ENCODE data around the gene APOL6. TPM values are rescaled to one million over a fixed set of nuclear protein-coding genes. Genes with fewer than 3 reads are reported as not detected.

Gene APOL6
- total RNA-seq, 4 donors from 2014 or later: 4.6 to 39.7 (median 27.5) TPM

DNA sequence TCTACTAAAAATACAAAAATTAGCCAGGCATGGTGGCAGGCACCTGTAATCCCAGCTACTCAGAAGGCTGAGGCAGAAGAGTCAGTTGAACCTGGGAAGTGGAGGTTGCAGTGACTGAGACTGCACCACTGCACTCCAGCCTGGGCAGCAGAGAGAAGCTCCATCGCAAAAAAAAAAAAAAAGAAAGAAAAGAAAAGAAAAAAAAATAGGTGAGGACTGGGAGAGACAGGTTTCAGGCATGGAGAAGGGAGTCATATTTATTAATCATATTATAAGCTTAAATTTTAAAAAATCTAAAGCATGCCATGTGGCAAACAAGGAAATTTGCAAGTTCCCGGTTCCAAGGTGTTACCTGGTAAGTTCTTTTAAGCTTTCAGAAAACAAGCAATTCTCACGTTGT lies 69.3 kb downstream of the APOL6 start, which contains the start of gene APOL5:
TSS of gene APOL5 (plus strand) at position 301 of the 400 bp plus-strand sequence. CDS start at position 301, 0 bp downstream.
- 68 to 76% methylated on average over 3 of the region's 3 CpGs for WGBS, 2 donors (ENCODE audit: low coverage in 1 of 2)
- Histone ChIP-seq H3K36me3 (no peaks in the 10 kb centered on the region), H3K27ac (no peak within 1 kb of the TSS), H3K9me3 (peaks cover 0 to 5% of the 10 kb centered on the region in 2 donors), H3K4me1 (no peaks in the 10 kb centered on the region), H3K27me3 (no peaks in the 10 kb centered on the region), H3K4me3 (no peak within 1 kb of the TSS)
- intact Hi-C loops (cut with DNase I; ENCODE audit: low total_unique reads): no loop called here
- TF ChIP-seq POLR2A (IDR thresholded peaks at IDR 0.05) (no peak), POLR2AphosphoS5 (IDR thresholded peaks at IDR 0.05) (no peak), EP300 (IDR thresholded peaks at IDR 0.05; ENCODE audit: low read depth) (no peak), CTCF (IDR thresholded peaks at IDR 0.05) (no peak)
- in situ Hi-C loops (cut with MboI; ENCODE audit: low pct_ligation_motif_present in 1 of 4, low pct_unique_long_range_greater_than_20kb in 1 of 4, low sequenced_read_pairs in 3 of 4): no loop called here
- DNase-seq: no peak

Other genes starting within 250 kb of the APOL6 start
- gene MCM5, start 248.3 kb upstream of the APOL6 start, total RNA-seq: 10 to 100 TPM; 11.6 to 26.6 (median 13.3) TPM
- gene RASD2, start 107.6 kb upstream of the APOL6 start, total RNA-seq: 10 to 100 TPM in 3 of 4 donors, 1 to 10 TPM in 1; 8.5 to 19.7 (median 13.9) TPM
- 10 to 100 TPM in 2 of 4 donors, 1 to 10 TPM in 1, not detected in 1; 9.0 to 37.0 (median 15.7) TPM for gene MB, start 31.1 kb upstream of the APOL6 start, total RNA-seq
- gene APOL5, start 69.4 kb downstream of the APOL6 start, total RNA-seq: not detected